GM12892 (cell line): ENCODE data around the gene DENND2D.
A peak's percentile ranks its signal among the peaks of the same experiment; 100 is the strongest.

ENCODE experiments used
- POLR2A ChIP-seq: IDR thresholded peaks from 2 replicates; pipeline ENCODE4 v1.6.1; 2011; ENCODE audit warnings: low read depth, low read length, control low read depth
- POLR2AphosphoS5 ChIP-seq: IDR thresholded peaks from 2 replicates; pipeline ENCODE4 v1.6.1; 2011; ENCODE audit warnings: low read depth, low read length, control low read depth

DNA sequence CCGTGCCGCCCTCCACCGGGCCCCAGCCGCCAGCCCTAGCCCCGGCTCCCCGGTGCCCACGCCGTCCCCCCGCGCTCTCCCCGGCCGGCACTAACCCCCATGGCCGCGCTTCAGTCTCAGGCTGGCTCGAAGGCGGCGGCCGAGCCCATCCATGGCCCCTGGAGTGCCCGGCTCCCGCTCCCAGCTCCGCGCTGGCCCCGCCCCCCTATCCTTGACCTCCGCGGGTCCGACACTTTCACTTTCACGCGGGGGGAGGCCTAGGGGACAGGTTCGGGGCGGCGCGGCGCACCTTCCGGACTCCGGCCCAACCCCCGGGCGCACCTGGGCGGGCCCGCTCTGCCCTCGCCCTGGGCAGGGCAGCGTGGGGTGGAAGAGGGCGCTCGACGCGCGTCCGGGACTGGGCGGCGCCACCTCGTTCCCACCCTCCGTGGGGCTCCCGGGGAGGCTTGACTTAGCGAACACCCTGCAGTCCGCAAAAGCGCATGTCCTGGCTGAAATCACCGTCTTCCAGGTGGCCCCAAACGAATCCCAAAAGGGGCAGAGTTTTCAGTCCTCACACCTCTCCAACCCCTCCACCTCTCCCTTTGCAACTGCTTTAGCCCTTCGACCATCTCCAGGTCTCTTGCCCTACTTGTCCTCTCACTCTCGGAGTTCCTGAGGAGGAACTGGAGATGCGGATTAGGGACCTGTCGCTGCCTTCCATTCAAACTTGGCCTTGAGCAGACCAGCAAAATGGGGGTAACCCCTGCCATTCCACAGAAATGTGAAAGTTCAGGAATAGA, 3.9 kb upstream of the DENND2D start:
- peak; percentile 80; the same call in 1 of the 2 replicates for TF ChIP-seq POLR2A
- peak; percentile 81 for TF ChIP-seq POLR2AphosphoS5
